GM12891 (cell line): Measurements from ENCODE around the gene ZP3.

Experiments
- POLR2A ChIP-seq: IDR thresholded peaks from 2 replicates; pipeline ENCODE4 v1.6.1; 2011; ENCODE audit warnings: low read depth, low read length, control low read depth
- POLR2AphosphoS5 ChIP-seq: IDR thresholded peaks from 2 replicates; pipeline ENCODE4 v1.6.1; 2011; ENCODE audit warnings: low read depth, low read length, control low read depth
- TAF1 ChIP-seq: IDR thresholded peaks from 2 replicates; pipeline ENCODE4 v1.6.1; 2011; ENCODE audit warnings: low read depth, low read length, control low read depth

- TF ChIP-seq POLR2A (no peak), TAF1 (no peak), POLR2AphosphoS5 (no peak)
Observed at GRCh38 chr7:76424413-76425111, at the start of gene ZP3.
